OCI-LY1 (cell line): ENCODE results near the gene ZNF438.

Source experiments
- H2AFZ ChIP-seq: fragments of 200-600 bp; sonication (generic), shearing (Covaris generic); 2 replicates; pipeline ENCODE4 v1.6.0; 2014; ENCODE audit warnings: antibody characterized with exemption, mild to moderate bottlenecking, low read length
- H3F3A ChIP-seq: fragments of 200-600 bp; sonication (generic), shearing (Covaris generic); 2 replicates; pipeline ENCODE4 v1.6.0; 2014; ENCODE audit warnings: mild to moderate bottlenecking, antibody characterized with exemption, low read length, moderate library complexity; ENCODE audit not compliant: insufficient read depth
- H3K27ac ChIP-seq: fragments of 200-600 bp; sonication (generic); 2 replicates; pipeline ENCODE4 v1.5.1; 2014; ENCODE audit warnings: low read length, mixed run types, mild to moderate bottlenecking, low read depth; ENCODE audit not compliant: poor library complexity, severe bottlenecking
- H3K27me3 ChIP-seq: fragments of 200-600 bp; sonication (generic); 2 replicates; pipeline ENCODE4 v1.6.0; 2014; ENCODE audit warnings: antibody characterized with exemption, mild to moderate bottlenecking, low read length, moderate library complexity; ENCODE audit not compliant: insufficient read depth
- H3K36me3 ChIP-seq: fragments of 200-600 bp; sonication (generic); 2 replicates; pipeline ENCODE4 v1.6.1; 2014; ENCODE audit warnings: mild to moderate bottlenecking, antibody characterized with exemption, low read length, moderate library complexity, mixed read lengths; ENCODE audit not compliant: insufficient read depth
- H3K4me1 ChIP-seq: fragments of 200-600 bp; sonication (generic); 2 replicates; pipeline ENCODE4 v1.5.1; 2014; ENCODE audit warnings: mild to moderate bottlenecking, low read length, moderate library complexity; ENCODE audit not compliant: insufficient read depth, severe bottlenecking
- H3K4me2 ChIP-seq: fragments of 200-600 bp; sonication (generic), shearing (Covaris generic); 2 replicates; pipeline ENCODE4 v1.6.1; 2014; ENCODE audit warnings: low read length
- H3K4me3 ChIP-seq: fragments of 200-600 bp; sonication (generic); 2 replicates; pipeline ENCODE4 v1.5.1; 2014; ENCODE audit warnings: low read length, low read depth, mild to moderate bottlenecking, mixed read lengths; ENCODE audit not compliant: poor library complexity, severe bottlenecking
- H3K79me2 ChIP-seq: fragments of 200-600 bp; shearing (Covaris generic); 2 replicates; pipeline ENCODE4 v1.6.1; 2016; ENCODE audit warnings: mixed run types, low read length, mixed read lengths; ENCODE audit not compliant: insufficient read depth
- H3K9ac ChIP-seq: fragments of 200-600 bp; sonication (generic), shearing (Covaris generic); 2 replicates; pipeline ENCODE4 v1.6.1; 2014; ENCODE audit warnings: mild to moderate bottlenecking, low read length, mixed read lengths
- H3K9me2 ChIP-seq: fragments of 200-600 bp; sonication (generic), shearing (Covaris generic); 2 replicates; pipeline ENCODE4 v1.6.1; 2014; ENCODE audit warnings: low read depth, mild to moderate bottlenecking, low read length, mixed read lengths
- H3K9me3 ChIP-seq: fragments of 200-600 bp; shearing (Covaris generic); 2 replicates; pipeline ENCODE4 v1.6.1; 2014; ENCODE audit warnings: low read length, mixed read lengths
- H4K20me1 ChIP-seq: fragments of 200-600 bp; sonication (generic), shearing (Covaris generic); 2 replicates; pipeline ENCODE4 v1.6.0; 2016; ENCODE audit warnings: mild to moderate bottlenecking, low read length; ENCODE audit not compliant: insufficient read depth
- EZH2 ChIP-seq: fragments of 200-600 bp; sonication (generic), shearing (Covaris generic); IDR thresholded peaks from 2 replicates; pipeline ENCODE4 v1.8.0; 2017; ENCODE audit warnings: borderline replicate concordance, mixed run types, mild to moderate bottlenecking, antibody characterized with exemption, low read length, moderate library complexity, mixed read lengths
- TF ChIP-seq, protein P1 (sequence below): fragments of 200-600 bp; sonication (generic), shearing (Covaris generic); IDR thresholded peaks from 2 replicates; pipeline ENCODE4 v1.5.1; 2017; ENCODE audit warnings: mild to moderate bottlenecking, antibody characterized with exemption, low read length, moderate library complexity, mixed read lengths

The ZNF438 gene

DNA sequence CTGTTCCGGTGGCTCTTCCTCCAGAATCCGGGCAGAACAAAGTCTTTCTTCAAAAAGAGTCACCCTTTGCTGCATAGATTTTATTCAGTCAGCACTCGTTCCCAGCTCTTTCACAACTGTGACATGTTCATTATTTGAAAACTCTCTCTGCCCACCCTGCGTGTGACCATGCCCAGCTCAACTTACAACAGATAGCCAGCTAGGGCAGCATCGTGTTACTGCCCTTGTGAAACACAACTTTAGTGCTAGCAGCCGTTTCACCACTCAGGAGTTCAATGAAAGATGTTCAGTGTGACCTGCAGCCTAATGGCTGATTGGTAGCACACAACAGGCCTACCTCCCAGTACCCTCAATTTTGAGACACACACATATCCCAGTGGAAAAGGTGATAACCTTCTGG lies 57.9 kb downstream of the ZNF438 start:
- Histone ChIP-seq H3K9me3 (no peaks in the 10 kb centered on the region), H3K9ac (no peak overlapping the region), H3K4me3 (no peak overlapping the region), H3K9me2 (no peaks in the 10 kb centered on the region), H2AFZ (no peak overlapping the region), H3K27me3 (no peaks in the 10 kb centered on the region), H3K36me3 (no peaks in the 10 kb centered on the region), H3K27ac (no peak overlapping the region), H3K4me1 (no peaks in the 10 kb centered on the region), H3K4me2 (no peak overlapping the region), H3K79me2 (no peaks in the 10 kb centered on the region), H3F3A (no peaks in the 10 kb centered on the region), H4K20me1 (no peaks in the 10 kb centered on the region)
- no peak for TF ChIP-seq EZH2
- TF ChIP-seq, protein P1, sequence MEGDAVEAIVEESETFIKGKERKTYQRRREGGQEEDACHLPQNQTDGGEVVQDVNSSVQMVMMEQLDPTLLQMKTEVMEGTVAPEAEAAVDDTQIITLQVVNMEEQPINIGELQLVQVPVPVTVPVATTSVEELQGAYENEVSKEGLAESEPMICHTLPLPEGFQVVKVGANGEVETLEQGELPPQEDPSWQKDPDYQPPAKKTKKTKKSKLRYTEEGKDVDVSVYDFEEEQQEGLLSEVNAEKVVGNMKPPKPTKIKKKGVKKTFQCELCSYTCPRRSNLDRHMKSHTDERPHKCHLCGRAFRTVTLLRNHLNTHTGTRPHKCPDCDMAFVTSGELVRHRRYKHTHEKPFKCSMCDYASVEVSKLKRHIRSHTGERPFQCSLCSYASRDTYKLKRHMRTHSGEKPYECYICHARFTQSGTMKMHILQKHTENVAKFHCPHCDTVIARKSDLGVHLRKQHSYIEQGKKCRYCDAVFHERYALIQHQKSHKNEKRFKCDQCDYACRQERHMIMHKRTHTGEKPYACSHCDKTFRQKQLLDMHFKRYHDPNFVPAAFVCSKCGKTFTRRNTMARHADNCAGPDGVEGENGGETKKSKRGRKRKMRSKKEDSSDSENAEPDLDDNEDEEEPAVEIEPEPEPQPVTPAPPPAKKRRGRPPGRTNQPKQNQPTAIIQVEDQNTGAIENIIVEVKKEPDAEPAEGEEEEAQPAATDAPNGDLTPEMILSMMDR = no peak

- no peaks in the 10 kb centered on the region for H3K9me3 ChIP-seq
- no peaks in the 10 kb centered on the region for H3K9me2 ChIP-seq
- H3F3A ChIP-seq = no peaks in the 10 kb centered on the region
- no peaks in the 10 kb centered on the region for H3K36me3 ChIP-seq
- no peaks in the 10 kb centered on the region for H3K4me1 ChIP-seq
- no peak for TF ChIP-seq EZH2
- TF ChIP-seq, protein P1 = no peak
- H3K79me2 ChIP-seq = no peaks in the 10 kb centered on the region
- no peak overlapping the region for H2AFZ ChIP-seq
- H3K4me2 ChIP-seq = no peak overlapping the region
- H3K4me3 ChIP-seq = no peak overlapping the region
- H3K9ac ChIP-seq = no peak overlapping the region
- no peaks in the 10 kb centered on the region for H4K20me1 ChIP-seq
- H3K27ac ChIP-seq = no peak overlapping the region
- no peaks in the 10 kb centered on the region for H3K27me3 ChIP-seq
Observed at GRCh38 chr10:30970760-30971460, 60.8 kb downstream of the ZNF438 start.

- Histone ChIP-seq H3K36me3 (no peaks in the 10 kb centered on the region), H3K79me2 (no peaks in the 10 kb centered on the region), H3K4me2 (no peak overlapping the region), H3K9ac (no peak overlapping the region), H3K9me3 (no peaks in the 10 kb centered on the region), H3F3A (no peaks in the 10 kb centered on the region), H3K9me2 (no peaks in the 10 kb centered on the region), H3K27me3 (no peaks in the 10 kb centered on the region), H2AFZ (no peak overlapping the region), H4K20me1 (no peaks in the 10 kb centered on the region), H3K4me1 (no peaks in the 10 kb centered on the region), H3K27ac (no peak overlapping the region), H3K4me3 (no peak overlapping the region)
- no peak for TF ChIP-seq EZH2
- TF ChIP-seq, protein P1 = no peak
Observed at GRCh38 chr10:30968711-30969110, 63.0 kb downstream of the ZNF438 start.
